Ascending aorta (tissue), 2 donors: ENCODE results near the gene ATP5PO. TPM values are rescaled to one million over a fixed set of nuclear protein-coding genes. Genes with fewer than 3 reads are reported as not detected.
A peak's percentile ranks its signal among the peaks of the same experiment; 100 is the strongest.
"Not testable (repeated sequence)": the region's sequence is repeated elsewhere in the genome, so short reads cannot be mapped to it uniquely, and the experiment has no call there.

Experiments used
- DNase-seq, 2 donors: peaks; one replicate each; pipeline ENCODE4 v3.0.0-alpha.2; 2019; ENCODE audit warnings: low spot score in 2 of 2
- H3K27ac ChIP-seq, 2 donors: fragments of 200-600 bp; sonication (generic); one replicate each; pipeline ENCODE4 v1.5.1; 2016 to 2017; ENCODE audit warnings: mild to moderate bottlenecking in 1 of 2
- H3K27me3 ChIP-seq: fragments of 200-600 bp; sonication (generic); one replicate; pipeline ENCODE4 v1.5.1; 2017
- H3K36me3 ChIP-seq, 2 donors: fragments of 200-600 bp; sonication (generic); one replicate each; pipeline ENCODE4 v1.5.1; 2016
- H3K4me1 ChIP-seq, 2 donors: fragments of 200-600 bp; sonication (generic); one replicate each; pipeline ENCODE4 v1.5.1; 2016 to 2017; ENCODE audit warnings: mild to moderate bottlenecking in 1 of 2
- H3K4me3 ChIP-seq, 2 donors: fragments of 200-600 bp; sonication (generic); one replicate each; pipeline ENCODE4 v1.5.1; 2016 to 2017; ENCODE audit warnings: mild to moderate bottlenecking in 1 of 2
- H3K9me3 ChIP-seq, 2 donors: fragments of 200-600 bp; sonication (generic); one replicate each; pipeline ENCODE4 v1.5.1; 2016
- intact Hi-C: fragments of 100-400 bp; cut with DNase I; formaldehyde crosslinking; loops from one replicate; pipeline ENCODE4 v1.15.1; 2023
- total RNA-seq: library from RNA; depleted of rRNA; stranded (reverse); fragments of >200 nt; gene quantifications from one replicate; pipeline ENCODE4 v1.1.0, GENCODE V29; 2016
- TF ChIP-seq, protein P1 (sequence below), 3 experiments: fragments of 200-600 bp in 2 of 3; fragments of 450-650 bp in 1 of 3; sonication (generic) in 2 of 3; IDR thresholded peaks; one replicate each; pipeline ENCODE4 v1.5.1; 2016 to 2019; ENCODE audit warnings: antibody characterized with exemption in 3 of 3, mild to moderate bottlenecking in 1 of 3, moderate library complexity in 1 of 3

ATP5PO gene
- total RNA-seq, 1 donor from 2014 or later, result 62.5 TPM

DNA sequence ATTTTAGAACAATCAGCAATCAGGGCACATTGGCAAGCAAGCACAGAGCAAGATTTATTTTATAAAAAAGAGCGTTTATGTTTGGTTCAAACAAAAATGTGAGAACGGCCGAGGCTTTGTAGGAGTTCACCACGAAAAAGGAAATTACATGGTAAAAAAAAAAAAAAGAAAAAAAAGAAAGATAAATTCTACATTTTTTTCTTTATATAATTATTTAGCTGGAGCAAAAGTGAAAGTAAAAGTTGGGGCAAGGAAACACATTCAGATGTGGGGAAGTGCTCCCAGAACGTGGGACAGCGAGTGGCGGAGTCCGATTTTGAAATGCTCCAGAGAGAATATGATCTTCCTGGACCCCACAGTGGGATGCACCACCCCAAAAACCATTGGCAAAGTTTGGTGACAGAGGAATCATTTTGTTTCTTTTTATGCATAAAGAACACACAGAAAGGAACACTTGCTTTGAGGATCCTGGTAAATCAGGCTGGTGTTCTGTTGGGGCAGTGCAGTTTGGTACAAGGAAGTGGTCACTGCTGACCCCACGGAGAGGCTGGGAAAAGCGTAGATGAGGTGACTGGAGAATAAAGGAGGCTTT is 16.3 kb upstream of the ATP5PO start:
- H3K27ac ChIP-seq, result peak overlapping the region; percentile 44 to 52

DNA sequence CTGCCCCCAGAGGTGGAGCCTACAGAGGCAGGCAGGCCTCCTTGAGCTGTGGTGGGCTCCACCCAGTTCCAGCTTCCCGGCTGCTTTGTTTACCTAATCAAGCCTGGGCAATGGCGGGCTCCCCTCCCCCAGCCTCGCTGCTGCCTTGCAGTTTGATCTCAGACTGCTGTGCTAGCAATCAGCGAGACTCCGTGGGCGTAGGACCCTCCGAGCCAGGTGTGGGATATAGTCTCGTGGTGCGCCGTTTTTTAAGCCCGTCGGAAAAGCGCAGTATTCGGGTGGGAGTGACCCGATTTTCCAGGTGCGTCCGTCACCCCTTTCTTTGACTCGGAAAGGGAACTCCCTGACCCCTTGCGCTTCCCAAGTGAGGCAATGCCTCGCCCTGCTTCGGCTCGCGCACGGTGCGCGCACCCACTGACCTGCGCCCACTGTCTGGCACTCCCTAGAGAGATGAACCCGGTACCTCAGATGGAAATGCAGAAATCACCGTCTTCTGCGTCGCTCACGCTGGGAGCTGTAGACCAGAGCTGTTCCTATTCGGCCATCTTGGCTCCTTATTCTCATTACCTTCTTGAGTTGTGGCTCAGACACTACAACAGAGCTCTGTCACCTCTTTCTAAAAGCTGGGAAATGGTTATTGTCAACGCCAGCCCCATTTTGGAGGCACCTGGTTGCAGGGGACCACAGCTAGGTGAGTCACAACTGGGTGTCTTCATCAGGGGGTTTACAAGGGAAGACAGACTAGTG is 15.6 kb upstream of the ATP5PO start:
- intact Hi-C loops, result loop anchor here (10.0 kb wide), 1 partner anchor 404 kb away; no protein-coding TSS in a partner anchor
- Histone ChIP-seq H3K27ac (peak overlapping the region in 1 of 2 donors; percentile 52), H3K4me3 (peak overlapping the region; percentile 62 to 64), H3K4me1 (peaks cover 0 to 13% of the 10 kb centered on the region in 2 donors)
- DNase-seq, H3K36me3 ChIP-seq, H3K9me3 ChIP-seq, H3K27me3 ChIP-seq: not testable (repeated sequence)

More for the DNA sequence above, 16.3 kb upstream of the ATP5PO start:
- H3K36me3 ChIP-seq, result no peaks in the 10 kb centered on the region
- no peak for DNase-seq
- peak overlapping the region; percentile 62 to 64 for H3K4me3 ChIP-seq
- no peaks in the 10 kb centered on the region for H3K27me3 ChIP-seq
- no peaks in the 10 kb centered on the region for H3K9me3 ChIP-seq
- TF ChIP-seq, protein P1, sequence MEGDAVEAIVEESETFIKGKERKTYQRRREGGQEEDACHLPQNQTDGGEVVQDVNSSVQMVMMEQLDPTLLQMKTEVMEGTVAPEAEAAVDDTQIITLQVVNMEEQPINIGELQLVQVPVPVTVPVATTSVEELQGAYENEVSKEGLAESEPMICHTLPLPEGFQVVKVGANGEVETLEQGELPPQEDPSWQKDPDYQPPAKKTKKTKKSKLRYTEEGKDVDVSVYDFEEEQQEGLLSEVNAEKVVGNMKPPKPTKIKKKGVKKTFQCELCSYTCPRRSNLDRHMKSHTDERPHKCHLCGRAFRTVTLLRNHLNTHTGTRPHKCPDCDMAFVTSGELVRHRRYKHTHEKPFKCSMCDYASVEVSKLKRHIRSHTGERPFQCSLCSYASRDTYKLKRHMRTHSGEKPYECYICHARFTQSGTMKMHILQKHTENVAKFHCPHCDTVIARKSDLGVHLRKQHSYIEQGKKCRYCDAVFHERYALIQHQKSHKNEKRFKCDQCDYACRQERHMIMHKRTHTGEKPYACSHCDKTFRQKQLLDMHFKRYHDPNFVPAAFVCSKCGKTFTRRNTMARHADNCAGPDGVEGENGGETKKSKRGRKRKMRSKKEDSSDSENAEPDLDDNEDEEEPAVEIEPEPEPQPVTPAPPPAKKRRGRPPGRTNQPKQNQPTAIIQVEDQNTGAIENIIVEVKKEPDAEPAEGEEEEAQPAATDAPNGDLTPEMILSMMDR (IDR thresholded peaks at IDR 0.05), result no peak
- peaks cover 0 to 18% of the 10 kb centered on the region in 2 donors for H3K4me1 ChIP-seq
- intact Hi-C loops, result loop anchor here (10.0 kb wide), 1 partner anchor 403 kb away; no protein-coding TSS in a partner anchor

DNA sequence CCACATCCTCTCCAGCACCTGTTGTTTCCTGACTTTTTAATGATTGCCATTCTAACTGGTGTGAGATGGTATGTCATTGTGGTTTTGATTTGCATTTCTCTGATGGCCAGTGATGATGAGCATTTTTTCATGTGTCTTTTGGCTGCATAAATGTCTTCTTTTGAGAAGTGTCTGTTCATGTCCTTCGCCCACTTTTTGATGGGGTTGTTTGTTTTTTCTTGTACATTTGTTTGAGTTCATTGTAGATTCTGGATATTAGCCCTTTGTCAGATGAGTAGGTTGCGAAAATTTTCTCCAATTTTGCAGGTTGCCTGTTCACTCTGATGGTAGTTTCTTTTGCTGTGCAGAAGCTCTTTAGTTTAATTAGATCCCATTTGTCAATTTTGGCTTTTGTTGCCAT is 10.6 kb upstream of the ATP5PO start:
- intact Hi-C loops, result loop anchor here (10.0 kb wide), 1 partner anchor 199 kb away; no protein-coding TSS in a partner anchor

DNA sequence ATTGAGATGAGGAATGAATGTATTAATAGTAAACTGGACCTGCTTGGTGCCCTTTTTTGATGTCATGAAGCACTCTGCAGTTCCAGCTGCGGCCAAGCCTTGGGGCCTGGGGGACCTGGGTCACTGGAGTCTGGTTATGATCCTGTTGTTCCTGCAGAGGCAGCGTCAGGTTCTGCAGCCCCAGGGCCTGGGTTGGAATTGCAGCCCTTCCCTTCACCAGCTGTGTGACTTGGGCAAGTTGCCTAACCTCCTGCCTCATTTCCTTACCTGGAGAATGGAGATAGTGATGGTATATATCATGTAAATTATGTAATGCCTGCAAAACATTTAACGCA is 9.1 kb upstream of the ATP5PO start:
- peak overlapping the region; percentile 51 to 62 for H3K27ac ChIP-seq
- intact Hi-C loops, result loop anchor here (1.0 to 10.0 kb wide), 3 partner anchors 200 to 427 kb away; no protein-coding TSS in a partner anchor

More for the DNA sequence above, 10.6 kb upstream of the ATP5PO start:
- not testable (repeated sequence) for H3K36me3 ChIP-seq, H3K27ac ChIP-seq, DNase-seq, H3K4me3 ChIP-seq, H3K4me1 ChIP-seq, H3K9me3 ChIP-seq, H3K27me3 ChIP-seq

DNA sequence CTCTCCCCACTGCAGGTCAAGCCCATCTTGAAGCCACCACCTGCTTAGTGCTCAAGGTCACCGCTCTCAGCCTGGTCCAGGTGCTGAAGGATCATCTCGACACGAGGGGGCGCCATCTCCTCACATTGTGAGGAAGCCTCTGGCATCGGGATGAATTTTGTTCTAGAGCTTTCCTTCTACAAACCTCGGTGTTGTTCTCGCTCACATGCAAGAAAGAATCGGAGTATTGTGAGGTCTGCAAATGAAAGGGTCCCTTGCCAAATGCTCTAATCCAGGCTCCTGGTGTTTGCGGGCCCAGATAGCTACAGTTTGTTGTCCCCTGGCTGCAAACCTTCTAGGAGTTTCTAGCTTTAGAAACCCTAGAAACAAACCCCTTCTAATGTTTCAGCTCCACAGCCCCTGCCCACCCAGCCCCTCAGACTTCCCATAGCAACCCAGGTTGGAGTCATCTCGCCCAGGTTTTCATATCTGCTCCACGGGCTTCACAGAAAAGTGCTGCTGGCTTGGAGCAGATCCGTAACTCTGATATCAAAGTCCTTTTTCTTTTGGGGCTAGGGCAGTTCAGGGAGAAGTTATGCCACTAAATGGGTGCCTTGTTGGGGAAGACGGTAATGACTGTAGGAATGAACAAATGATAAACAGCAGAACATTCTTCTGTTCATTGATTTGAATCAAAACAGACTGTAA is 8.6 kb upstream of the ATP5PO start:
- Histone ChIP-seq H3K4me3 (peak overlapping the region in 1 of 2 donors; percentile 37), H3K4me1 (peaks cover 0 to 7% of the 10 kb centered on the region in 2 donors), H3K27ac (peak overlapping the region; percentile 51 to 62), H3K27me3 (no peaks in the 10 kb centered on the region), H3K9me3 (no peaks in the 10 kb centered on the region), H3K36me3 (no peaks in the 10 kb centered on the region)
- TF ChIP-seq, protein P1 (IDR thresholded peaks at IDR 0.05), result peak; percentile 87 to 93 (median 90)
- DNase-seq, result peak in 1 of 2 donors; percentile 91
- intact Hi-C loops, result loop anchor here (1.0 to 10.0 kb wide), 3 partner anchors 201 to 427 kb away; no protein-coding TSS in a partner anchor

More for the DNA sequence above, 9.1 kb upstream of the ATP5PO start:
- peaks cover 0 to 7% of the 10 kb centered on the region in 2 donors for H3K4me1 ChIP-seq
- H3K9me3 ChIP-seq, result no peaks in the 10 kb centered on the region
- H3K27me3 ChIP-seq, result no peaks in the 10 kb centered on the region
- TF ChIP-seq, protein P1 (IDR thresholded peaks at IDR 0.05), result no peak
- DNase-seq, result no peak
- H3K4me3 ChIP-seq, result no peak overlapping the region
- H3K36me3 ChIP-seq, result no peaks in the 10 kb centered on the region

DNA sequence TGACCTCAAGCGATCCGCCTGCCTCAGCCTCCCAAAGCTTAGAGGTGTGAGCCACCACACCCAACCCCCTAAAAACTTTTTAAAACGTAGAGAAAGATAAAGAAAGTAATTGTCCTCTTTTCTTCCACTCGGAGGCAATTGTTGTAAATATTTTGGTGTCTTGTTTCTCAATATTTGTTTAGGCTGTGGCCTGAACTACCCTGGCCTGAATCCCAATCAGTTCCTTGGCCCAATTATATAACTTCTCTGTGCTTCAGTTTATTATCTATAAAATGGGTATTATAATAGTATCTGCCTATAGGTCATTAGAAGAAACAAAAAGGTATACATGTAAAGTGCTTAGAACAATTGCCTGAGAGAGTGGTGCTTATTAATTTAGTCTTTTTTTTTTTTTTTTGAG is 1.8 kb upstream of the ATP5PO start:
- H3K9me3 ChIP-seq, result no peaks in the 10 kb centered on the region
- H3K27ac ChIP-seq, result no peak overlapping the region
- intact Hi-C loops, result loop anchor here (10.0 kb wide), 1 partner anchor 697 kb away; the partner anchor contains the start of gene RCAN1
- DNase-seq, result no peak
- no peak overlapping the region for H3K4me3 ChIP-seq
- no peaks in the 10 kb centered on the region for H3K27me3 ChIP-seq
- H3K36me3 ChIP-seq, result peaks cover 0 to 5% of the 10 kb centered on the region in 2 donors
- TF ChIP-seq, protein P1 (IDR thresholded peaks at IDR 0.05), result no peak
- peaks cover 0 to 18% of the 10 kb centered on the region in 2 donors for H3K4me1 ChIP-seq
